GM23338 (cell line): ENCODE data around the gene PTPRN2.

Source experiments
- CREB1 ChIP-seq: fragments of 250-450 bp; sonication (Bioruptor Pico); IDR thresholded peaks from 2 replicates; pipeline ENCODE4 v1.5.0; 2020; ENCODE audit warnings: low read depth, mild to moderate bottlenecking, moderate library complexity
- CTCF ChIP-seq, 2 experiments: fragments of 200-600 bp in 1 of 2; sonication (generic) in 1 of 2; conservative IDR thresholded peaks; 2 replicates each; pipeline versions ENCODE4 v1.5.1 to v1.6.1; 2016 to 2017; ENCODE audit warnings: antibody characterized with exemption in 2 of 2, low read depth in 2 of 2, mild to moderate bottlenecking in 2 of 2, moderate library complexity in 1 of 2
- ETS1 ChIP-seq: IDR thresholded peaks from 2 replicates; pipeline ENCODE4 v1.6.1; 2016; ENCODE audit warnings: antibody characterized with exemption
- EZH2 ChIP-seq: fragments of 200-600 bp; sonication (generic); IDR thresholded peaks from one replicate; pipeline ENCODE4 v1.8.0; 2017; ENCODE audit warnings: antibody characterized with exemption, mild to moderate bottlenecking, low read depth; ENCODE audit not compliant: unreplicated experiment
- EZH2phosphoT487 ChIP-seq: fragments of 200-600 bp; sonication (generic); IDR thresholded peaks from one replicate; pipeline ENCODE4 v1.8.1; 2018; ENCODE audit warnings: antibody characterized with exemption; ENCODE audit not compliant: unreplicated experiment
- JUNB ChIP-seq: IDR thresholded peaks from one replicate; pipeline ENCODE4 v1.6.1; 2016; ENCODE audit warnings: antibody characterized with exemption; ENCODE audit not compliant: unreplicated experiment
- NANOG ChIP-seq: IDR thresholded peaks from 2 replicates; pipeline ENCODE4 v1.6.1; 2016; ENCODE audit warnings: antibody characterized with exemption, borderline replicate concordance
- POLR2AphosphoS5 ChIP-seq: IDR thresholded peaks from 2 replicates; pipeline ENCODE4 v1.6.1; 2016; ENCODE audit warnings: antibody characterized with exemption, low read depth
- REST ChIP-seq: IDR thresholded peaks from one replicate; pipeline ENCODE4 v1.6.1; 2018; ENCODE audit warnings: antibody characterized with exemption; ENCODE audit not compliant: unreplicated experiment
- ZNF331 ChIP-seq: fragments of 250-450 bp; sonication (Bioruptor Pico); IDR thresholded peaks from 2 replicates; pipeline ENCODE4 v1.5.0; 2020; ENCODE audit warnings: low read depth, mild to moderate bottlenecking, moderate library complexity

- TF ChIP-seq CTCF (conservative IDR thresholded peaks at IDR 0.05; ENCODE audit: low read depth in 2 of 2) (no peak), EZH2 (no peak), POLR2AphosphoS5 (no peak), EZH2phosphoT487 (no peak), NANOG (no peak), ETS1 (no peak), CREB1 (CRISPR knock-in tag) (no peak), REST (no peak), JUNB (no peak), ZNF331 (CRISPR knock-in tag) (no peak)
These were observed 98.0 kb downstream of the PTPRN2 start for GRCh38 chr7:158489462-158490155.
